GM19324 (cell line): ENCODE data around the gene INSRR.

Experiments used
- ATAC-seq: cut with Tn5 transposase; IDR thresholded peaks from one replicate; pipeline ENCODE4 v1.9.1; 2021; ENCODE audit warnings: mild to moderate bottlenecking, moderate library complexity; ENCODE audit not compliant: unreplicated experiment, low FRiP score

INSRR gene

GRCh38 chr1:156854634-156855033, 4.3 kb downstream of the INSRR start:
- ATAC-seq = no peak

GRCh38 chr1:156853761-156854160, 5.2 kb downstream of the INSRR start:
- no peak for ATAC-seq

- ATAC-seq = no peak
Measured at GRCh38 chr1:156852418-156852874, 6.5 kb downstream of the INSRR start.

GRCh38 chr1:156851779-156852417, 7.0 kb downstream of the INSRR start:
- no peak for ATAC-seq

GRCh38 chr1:156849151-156849496, 9.8 kb downstream of the INSRR start:
- no peak for ATAC-seq

- ATAC-seq = no peak
Measured at GRCh38 chr1:156848461-156849150, 10.3 kb downstream of the INSRR start.

- ATAC-seq = no peak
Measured at GRCh38 chr1:156847591-156848460, 11.1 kb downstream of the INSRR start.

GRCh38 chr1:156846643-156847042, 12.3 kb downstream of the INSRR start:
- ATAC-seq = no peak

- ATAC-seq = no peak
Measured at GRCh38 chr1:156845953-156846545, 12.9 kb downstream of the INSRR start.

GRCh38 chr1:156845055-156845952, 13.6 kb downstream of the INSRR start:
- no peak for ATAC-seq

- ATAC-seq = no peak
Measured at GRCh38 chr1:156844638-156845037, 14.3 kb downstream of the INSRR start.

- no peak for ATAC-seq
Measured at GRCh38 chr1:156844102-156844501, 14.8 kb downstream of the INSRR start.

GRCh38 chr1:156842618-156843300, 16.2 kb downstream of the INSRR start:
- ATAC-seq = no peak

GRCh38 chr1:156841295-156841855, 17.5 kb downstream of the INSRR start:
- ATAC-seq = no peak

GRCh38 chr1:156840898-156841279, 18.0 kb downstream of the INSRR start:
- no peak for ATAC-seq

GRCh38 chr1:156840186-156840897, 18.6 kb downstream of the INSRR start:
- ATAC-seq = no peak

GRCh38 chr1:156839426-156840109, 19.3 kb downstream of the INSRR start:
- no peak for ATAC-seq

GRCh38 chr1:156838972-156839371, 19.9 kb downstream of the INSRR start:
- ATAC-seq = no peak
